Activated T-cell treated with anti-CD3 and anti-CD28 coated beads, Interleukin-2, amount 50 U/mL, for 4 hours (primary cell): ENCODE measurements around the gene HNRNPA1. TPM values are rescaled to one million over a fixed set of nuclear protein-coding genes. Genes with fewer than 3 reads are reported as not detected.
"Not testable (repeated sequence)": the region's sequence is repeated elsewhere in the genome, so short reads cannot be mapped to it uniquely, and the experiment has no call there.

ENCODE experiments used
- ATAC-seq, 2 donors: fragments of 200-7000 bp; cut with Tn5 transposase; one replicate each; pipeline ENCODE4 v1.10.0; 2021
- DNase-seq: peaks from one replicate; pipeline ENCODE4 v3.0.0-alpha.2; 2020
- H3K27me3 Mint-ChIP-seq: one replicate; pipeline ENCODE4 v1.8.0; 2021; ENCODE audit warnings: low read depth, mixed read lengths
- H3K36me3 Mint-ChIP-seq: one replicate; pipeline ENCODE4 v1.8.0; 2022; ENCODE audit warnings: mixed read lengths; ENCODE audit not compliant: insufficient read depth
- H3K4me1 Mint-ChIP-seq: one replicate; pipeline ENCODE4 v1.8.0; 2021; ENCODE audit warnings: low read depth, mixed read lengths
- H3K4me3 Mint-ChIP-seq: one replicate; pipeline ENCODE4 v1.8.0; 2021; ENCODE audit warnings: mild to moderate bottlenecking, moderate library complexity, mixed read lengths
- H3K9me3 Mint-ChIP-seq: one replicate; pipeline ENCODE4 v1.8.0; 2021; ENCODE audit warnings: mixed read lengths
- total RNA-seq, 3 donors: library from RNA; stranded (reverse); gene quantifications; one replicate each; pipeline ENCODE4 v1.2.1, GENCODE V29; 2021

HNRNPA1 gene
- total RNA-seq, 3 donors from 2014 or later = 2,725 to 2,849 (median 2,779) TPM

GRCh38 chr12:54282949-54283593, 2.5 kb downstream of the HNRNPA1 start:
- Mint-ChIP-seq H3K4me1 (peaks cover 50% of the 10 kb centered on the region), H3K9me3 (no peaks in the 10 kb centered on the region), H3K4me3 (no peak overlapping the region), H3K27me3 (no peaks in the 10 kb centered on the region), H3K36me3 (peaks cover 7% of the 10 kb centered on the region)
- no peak for DNase-seq
- no peak for ATAC-seq

DNA sequence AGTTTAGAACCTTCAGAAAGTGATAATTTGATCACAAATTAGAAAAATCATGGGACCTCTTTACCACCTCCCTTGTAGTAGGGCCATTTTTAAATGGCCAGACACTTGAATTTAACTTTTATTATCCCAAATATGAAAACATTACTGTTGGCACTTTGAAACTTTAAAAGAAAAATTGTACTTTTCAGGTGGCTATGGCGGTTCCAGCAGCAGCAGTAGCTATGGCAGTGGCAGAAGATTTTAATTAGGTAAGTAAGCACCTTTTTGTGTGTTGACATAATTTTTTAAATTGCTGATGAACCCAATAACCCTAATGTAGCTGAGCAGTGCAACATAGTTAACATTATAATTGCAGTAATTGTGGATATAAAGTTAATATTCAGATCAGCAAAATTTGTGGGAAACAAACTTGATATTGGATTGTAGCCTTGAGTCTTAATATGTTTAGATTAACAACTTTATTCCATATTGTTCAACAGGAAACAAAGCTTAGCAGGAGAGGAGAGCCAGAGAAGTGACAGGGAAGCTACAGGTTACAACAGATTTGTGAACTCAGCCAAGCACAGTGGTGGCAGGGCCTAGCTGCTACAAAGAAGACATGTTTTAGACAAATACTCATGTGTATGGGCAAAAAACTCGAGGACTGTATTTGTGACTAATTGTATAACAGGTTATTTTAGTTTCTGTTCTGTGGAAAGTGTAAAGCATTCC, 3.7 kb downstream of the HNRNPA1 start:
- H3K27me3 Mint-ChIP-seq, H3K4me3 Mint-ChIP-seq: not testable (repeated sequence)
- peaks cover 43% of the 10 kb centered on the region for H3K4me1 Mint-ChIP-seq

GRCh38 chr12:54285150-54286041, 4.9 kb downstream of the HNRNPA1 start:
- Mint-ChIP-seq H3K9me3 (no peaks in the 10 kb centered on the region), H3K4me3 (no peak overlapping the region), H3K4me1 (peaks cover 43% of the 10 kb centered on the region), H3K27me3 (no peaks in the 10 kb centered on the region), H3K36me3 (peaks cover 10% of the 10 kb centered on the region)
- ATAC-seq (no peak), DNase-seq (no peak)

More for the DNA sequence above, 3.7 kb downstream of the HNRNPA1 start:
- not testable (repeated sequence) for H3K9me3 Mint-ChIP-seq, DNase-seq, H3K36me3 Mint-ChIP-seq, ATAC-seq

- H3K4me1 Mint-ChIP-seq = peaks cover 43% of the 10 kb centered on the region
- H3K4me3 Mint-ChIP-seq = no peak overlapping the region
- DNase-seq (no peak), ATAC-seq (no peak)
- peaks cover 10% of the 10 kb centered on the region for H3K36me3 Mint-ChIP-seq
- H3K9me3 Mint-ChIP-seq = no peaks in the 10 kb centered on the region
- H3K27me3 Mint-ChIP-seq = no peaks in the 10 kb centered on the region
Measured at GRCh38 chr12:54286042-54287030, 5.8 kb downstream of the HNRNPA1 start.

DNA sequence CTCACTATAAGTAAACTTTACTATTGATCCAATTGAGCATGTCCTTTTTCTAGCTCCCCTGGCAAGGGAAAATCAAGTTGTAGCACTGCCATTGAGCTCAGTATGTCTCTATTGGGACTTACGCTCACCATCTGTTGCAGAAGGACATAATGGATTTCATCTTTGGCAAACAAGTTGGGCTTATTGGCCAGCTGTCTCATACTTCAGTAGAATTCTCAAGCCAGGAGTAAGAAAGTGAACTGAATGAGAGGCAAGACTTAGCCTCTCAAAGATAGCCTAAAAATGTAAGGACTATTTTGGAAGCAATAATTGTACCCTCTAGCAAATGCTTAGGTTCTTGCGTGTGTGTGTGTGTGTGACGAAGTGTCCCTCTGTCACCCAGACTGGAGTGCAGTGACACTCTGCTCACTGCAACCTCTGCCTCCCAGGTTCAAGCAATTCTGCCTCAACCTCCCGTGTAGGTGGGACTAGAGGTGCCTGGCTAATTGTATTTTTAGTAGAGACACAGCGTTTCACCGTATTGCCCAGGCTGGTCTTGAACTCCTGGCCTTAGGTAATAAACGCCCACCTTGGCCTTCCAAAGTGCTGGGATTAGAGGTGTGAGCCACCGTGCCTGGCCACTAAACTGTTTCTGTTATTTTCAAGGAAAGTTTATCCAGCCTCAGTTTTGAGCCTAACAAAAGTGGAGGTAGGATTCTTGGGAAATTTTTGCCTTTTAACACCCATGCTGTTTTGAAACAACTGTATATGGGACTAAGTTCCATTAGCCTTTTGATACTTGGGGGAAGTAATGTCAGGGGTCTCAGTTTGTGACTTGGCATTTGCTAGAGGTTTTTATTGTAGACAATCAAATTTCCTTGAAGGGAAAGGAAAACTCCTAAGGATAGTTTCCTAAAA, 7.0 kb downstream of the HNRNPA1 start:
- Mint-ChIP-seq H3K4me3 (peak overlapping the region; percentile 37), H3K4me1 (peaks cover 43% of the 10 kb centered on the region), H3K36me3 (peaks cover 10% of the 10 kb centered on the region), H3K9me3 (no peaks in the 10 kb centered on the region), H3K27me3 (no peaks in the 10 kb centered on the region)
- ATAC-seq = peak; percentile 19 to 28
- no peak for DNase-seq

DNA sequence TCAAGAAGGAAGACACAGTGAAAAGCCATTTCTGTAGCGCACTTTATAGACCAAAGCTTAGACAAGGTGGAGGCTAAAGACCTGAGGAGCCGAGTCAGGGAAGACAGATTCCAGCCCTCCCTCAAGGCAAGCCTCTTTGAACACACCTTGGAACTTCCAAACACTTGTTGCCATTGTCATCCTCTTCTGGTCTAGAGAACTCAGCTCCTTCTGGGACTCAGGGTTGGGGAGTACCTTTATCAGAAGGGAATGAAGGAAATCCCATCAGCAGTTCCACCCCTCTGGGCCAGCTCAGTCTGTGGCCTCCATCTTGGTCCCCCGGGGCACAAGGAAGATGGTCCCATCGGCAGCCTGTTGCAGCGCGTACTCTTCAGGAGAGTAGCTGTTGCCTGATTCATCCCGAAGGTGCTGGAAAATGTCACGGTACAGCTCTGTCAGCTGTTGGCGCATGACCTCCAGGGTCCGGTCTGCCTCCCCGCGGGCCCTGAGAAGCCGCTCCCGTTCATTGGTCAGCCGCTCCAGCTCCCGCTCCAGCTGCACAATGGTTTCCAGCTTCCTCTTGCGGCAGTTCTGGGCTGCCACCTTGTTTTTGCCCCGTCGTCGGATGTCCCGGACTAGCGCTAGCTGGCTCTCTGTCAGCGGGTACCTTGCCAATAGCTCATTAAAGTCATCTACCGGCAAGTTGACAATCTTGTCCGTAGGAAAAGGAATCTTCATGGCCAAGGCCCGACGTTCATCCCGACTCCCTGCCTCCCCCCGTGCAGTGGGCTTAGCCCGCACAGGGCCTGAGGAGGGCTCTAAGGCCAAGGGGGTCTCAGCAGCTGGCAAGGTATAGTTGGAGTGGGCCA, 11.8 kb downstream of the HNRNPA1 start:
- Mint-ChIP-seq H3K9me3 (no peaks in the 10 kb centered on the region), H3K4me1 (peaks cover 4% of the 10 kb centered on the region), H3K27me3 (no peaks in the 10 kb centered on the region), H3K36me3 (peaks cover 6% of the 10 kb centered on the region), H3K4me3 (no peak overlapping the region)
- DNase-seq = no peak
- ATAC-seq = no peak

- ATAC-seq (no peak), DNase-seq (no peak)
- Mint-ChIP-seq H3K9me3 (no peaks in the 10 kb centered on the region), H3K4me1 (peaks cover 3% of the 10 kb centered on the region), H3K36me3 (peaks cover 3% of the 10 kb centered on the region), H3K27me3 (peaks cover 3% of the 10 kb centered on the region), H3K4me3 (no peak overlapping the region)
Measured at GRCh38 chr12:54292931-54293241, 12.4 kb downstream of the HNRNPA1 start.

DNA sequence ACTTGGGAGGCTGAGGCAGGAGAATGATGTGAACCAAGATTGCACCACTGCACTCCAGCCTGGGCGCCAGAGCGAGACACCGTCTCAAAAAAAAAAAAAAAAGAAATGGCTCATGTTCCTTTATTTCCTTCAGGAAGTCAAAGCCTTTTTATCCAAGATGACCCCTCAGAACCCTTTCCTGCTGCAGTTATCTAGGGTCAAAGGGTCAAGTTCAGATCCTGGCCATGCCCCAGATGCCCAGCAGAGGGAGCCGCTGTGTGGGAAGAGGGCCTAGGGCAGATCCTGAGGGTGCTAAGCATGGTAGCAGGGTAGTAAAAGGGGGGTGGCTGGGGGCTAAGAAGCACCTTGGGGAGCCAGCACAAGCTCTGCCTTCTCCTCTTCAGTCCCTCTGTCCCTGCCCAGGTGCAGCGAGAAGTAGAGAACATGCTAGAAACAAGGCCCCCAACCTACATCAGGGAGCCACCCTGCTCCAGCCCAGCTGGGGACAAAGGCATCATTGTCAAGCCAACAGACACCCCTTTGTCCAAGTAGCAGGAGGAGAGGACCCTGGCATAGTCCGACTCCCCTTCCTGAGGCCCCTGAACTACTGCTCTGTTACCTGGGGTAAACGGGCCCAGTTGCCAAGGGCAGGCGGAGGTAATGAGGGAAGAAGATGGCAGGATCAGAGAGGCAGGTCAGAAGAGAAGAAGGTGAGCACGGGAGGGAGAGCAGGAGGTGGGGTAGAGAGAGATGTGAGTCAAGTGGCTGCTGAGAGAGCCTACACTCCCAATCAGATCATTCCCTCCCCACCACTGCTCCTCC, 13.8 kb downstream of the HNRNPA1 start:
- DNase-seq = peak; percentile 51
- ATAC-seq = peak; percentile 49 to 55
- Mint-ChIP-seq H3K36me3 (no peaks in the 10 kb centered on the region), H3K4me1 (peaks cover 5% of the 10 kb centered on the region), H3K4me3 (no peak overlapping the region), H3K27me3 (peaks cover 11% of the 10 kb centered on the region), H3K9me3 (no peaks in the 10 kb centered on the region)

- Mint-ChIP-seq H3K4me3 (no peak overlapping the region), H3K4me1 (peaks cover 5% of the 10 kb centered on the region), H3K27me3 (peaks cover 18% of the 10 kb centered on the region), H3K36me3 (no peaks in the 10 kb centered on the region), H3K9me3 (no peaks in the 10 kb centered on the region)
- ATAC-seq = no peak
- DNase-seq = no peak
Measured at GRCh38 chr12:54294953-54295566, 14.5 kb downstream of the HNRNPA1 start.

GRCh38 chr12:54296393-54297099, 16.0 kb downstream of the HNRNPA1 start:
- no peaks in the 10 kb centered on the region for H3K9me3 Mint-ChIP-seq
- H3K27me3 Mint-ChIP-seq = peaks cover 32% of the 10 kb centered on the region
- peaks cover 10% of the 10 kb centered on the region for H3K4me1 Mint-ChIP-seq
- DNase-seq (no peak), ATAC-seq (no peak)
- no peak overlapping the region for H3K4me3 Mint-ChIP-seq
- H3K36me3 Mint-ChIP-seq = no peaks in the 10 kb centered on the region

DNA sequence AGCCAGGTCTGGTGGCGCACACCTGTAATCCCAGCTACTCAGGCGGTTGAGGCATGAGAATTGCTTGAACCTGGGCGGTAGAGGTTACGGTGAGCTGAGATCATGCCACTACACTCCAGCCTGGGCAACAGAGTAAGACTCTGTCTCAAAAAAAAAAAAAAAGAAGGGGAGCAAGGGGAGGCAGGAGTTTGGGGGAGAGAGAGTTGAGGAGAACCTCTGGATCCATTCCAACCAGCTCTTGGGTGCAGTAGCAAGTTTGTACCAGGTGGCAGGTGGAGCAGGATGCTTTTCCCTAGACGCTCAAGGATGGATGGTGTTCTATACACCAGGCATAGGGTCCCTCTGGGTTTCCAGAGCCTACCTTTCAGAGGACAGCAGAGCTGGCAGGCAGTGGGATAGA, 18.4 kb downstream of the HNRNPA1 start:
- peaks cover 52% of the 10 kb centered on the region for H3K27me3 Mint-ChIP-seq
- DNase-seq = no peak
- peaks cover 14% of the 10 kb centered on the region for H3K4me1 Mint-ChIP-seq
- H3K36me3 Mint-ChIP-seq = no peaks in the 10 kb centered on the region
- no peaks in the 10 kb centered on the region for H3K9me3 Mint-ChIP-seq
- ATAC-seq = no peak
- no peak overlapping the region for H3K4me3 Mint-ChIP-seq
